Measurements from ENCODE around the gene PILRA.
"Not testable (repeated sequence)": the region's sequence is repeated elsewhere in the genome, so short reads cannot be mapped to it uniquely, and the experiment has no call there.

The PILRA gene

DNA sequence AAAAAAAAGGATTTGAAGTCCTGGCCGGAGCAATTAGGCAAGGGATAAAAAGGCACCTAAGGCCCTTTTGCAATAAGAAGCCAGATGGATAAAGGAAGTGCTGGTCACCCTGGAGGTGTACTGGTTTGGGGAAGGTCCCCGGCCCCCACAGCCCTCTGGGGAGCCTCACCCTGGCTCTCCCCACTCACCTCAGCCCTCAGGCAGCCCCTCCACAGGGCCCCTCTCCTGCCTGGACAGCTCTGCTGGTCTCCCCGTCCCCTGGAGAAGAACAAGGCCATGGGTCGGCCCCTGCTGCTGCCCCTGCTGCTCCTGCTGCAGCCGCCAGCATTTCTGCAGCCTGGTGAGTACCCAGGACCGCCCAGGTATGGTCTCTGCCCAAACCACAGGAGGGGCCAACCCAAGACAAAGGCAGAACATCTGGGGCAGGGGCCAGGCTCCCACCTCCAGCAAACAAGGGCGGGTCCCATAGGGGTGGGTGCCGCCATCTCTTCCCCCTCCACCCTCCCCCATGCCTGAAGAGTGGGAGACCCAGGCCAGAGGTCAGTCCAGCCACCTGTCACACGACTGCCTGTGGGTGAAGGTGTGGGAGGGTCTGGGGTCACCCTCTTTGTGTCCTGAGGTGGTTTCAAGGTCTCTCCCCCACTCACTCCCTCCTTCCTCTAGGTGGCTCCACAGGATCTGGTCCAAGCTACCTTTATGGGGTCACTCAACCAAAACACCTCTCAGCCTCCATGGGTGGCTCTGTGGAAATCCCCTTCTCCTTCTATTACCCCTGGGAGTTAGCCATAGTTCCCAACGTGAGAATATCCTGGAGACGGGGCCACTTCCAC lies 15.0 kb upstream of the PILRA start, which contains the start of gene PILRB:
TSS of gene PILRB (plus strand) at position 91 of the 830 bp plus-strand sequence. CDS start at position 277, 186 bp downstream.
- no peak for DNase-seq (ENCODE audit: low read depth)

DNA sequence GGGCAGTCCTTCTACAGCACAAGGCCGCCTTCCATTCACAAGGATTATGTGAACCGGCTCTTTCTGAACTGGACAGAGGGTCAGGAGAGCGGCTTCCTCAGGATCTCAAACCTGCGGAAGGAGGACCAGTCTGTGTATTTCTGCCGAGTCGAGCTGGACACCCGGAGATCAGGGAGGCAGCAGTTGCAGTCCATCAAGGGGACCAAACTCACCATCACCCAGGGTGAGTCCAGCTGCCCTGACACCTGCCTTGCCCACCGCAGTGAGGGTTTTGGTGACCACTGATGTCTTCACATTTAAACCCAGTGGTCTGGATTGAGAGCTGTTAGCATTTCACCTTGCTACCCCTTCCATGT lies 14.5 kb upstream of the PILRA start:
- no peak for DNase-seq (ENCODE audit: low read depth)

DNA sequence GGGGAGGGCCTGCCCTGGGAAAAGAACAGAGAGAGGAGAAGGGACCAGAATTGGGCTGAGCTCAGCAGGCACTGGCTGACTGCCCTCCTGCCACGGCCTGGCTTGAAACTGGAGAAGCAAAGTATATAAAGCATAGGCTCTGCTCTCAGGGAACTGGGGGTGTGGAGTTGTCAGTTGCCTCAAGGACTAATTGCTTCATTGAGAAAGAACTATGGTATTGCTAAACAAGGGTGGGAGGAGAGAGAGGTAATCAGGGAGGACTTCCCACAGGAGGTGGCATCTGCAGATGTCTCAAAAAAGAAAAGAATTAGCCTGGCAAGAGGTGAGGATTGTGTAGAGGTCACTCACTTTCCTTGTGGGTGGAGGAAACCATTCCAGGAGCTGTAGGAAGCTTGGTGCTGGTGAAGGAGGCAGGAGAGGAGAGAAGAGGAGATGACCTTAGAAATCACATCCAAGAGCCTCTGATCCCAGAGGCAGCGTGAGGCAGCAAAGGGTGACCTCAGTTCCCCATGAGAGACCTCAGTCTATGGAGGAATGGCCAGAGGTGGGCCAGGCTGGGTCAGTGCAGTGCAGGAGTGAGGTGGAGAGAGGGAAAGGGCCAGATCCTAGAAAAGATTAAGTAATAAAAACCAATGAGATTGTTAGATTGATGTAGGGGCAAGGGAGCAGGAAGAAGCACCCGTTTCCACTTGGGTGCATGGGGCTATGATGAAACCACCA lies 13.0 kb upstream of the PILRA start:
- DNase-seq (ENCODE audit: low read depth) = peak; percentile 47

GRCh38 chr7:100363098-100363497 lies 10.2 kb upstream of the PILRA start:
- DNase-seq (ENCODE audit: low read depth) = no peak

DNA sequence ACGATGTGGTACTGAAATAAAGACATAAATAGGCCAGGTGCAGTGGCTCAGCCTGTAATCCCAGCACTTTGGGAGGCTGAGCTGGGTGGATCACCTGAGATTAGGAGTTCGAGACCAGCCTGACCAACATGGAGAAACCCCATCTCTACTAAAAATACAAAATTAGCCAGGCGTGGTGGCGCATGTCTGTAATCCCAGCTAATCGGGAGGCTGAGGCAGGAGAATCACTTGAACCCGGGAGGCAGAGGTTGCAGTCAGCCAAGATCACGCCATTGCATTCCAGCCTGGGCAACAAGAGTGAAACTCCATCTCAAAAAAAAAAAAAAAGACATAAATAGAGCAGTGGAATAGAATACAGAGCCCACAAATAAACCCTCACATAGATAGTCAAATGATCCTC lies 9.5 kb upstream of the PILRA start:
- DNase-seq (ENCODE audit: low read depth) = not testable (repeated sequence)

- no peak for DNase-seq (ENCODE audit: low read depth)
Measured at GRCh38 chr7:100364480-100364879, 8.8 kb upstream of the PILRA start.

DNA sequence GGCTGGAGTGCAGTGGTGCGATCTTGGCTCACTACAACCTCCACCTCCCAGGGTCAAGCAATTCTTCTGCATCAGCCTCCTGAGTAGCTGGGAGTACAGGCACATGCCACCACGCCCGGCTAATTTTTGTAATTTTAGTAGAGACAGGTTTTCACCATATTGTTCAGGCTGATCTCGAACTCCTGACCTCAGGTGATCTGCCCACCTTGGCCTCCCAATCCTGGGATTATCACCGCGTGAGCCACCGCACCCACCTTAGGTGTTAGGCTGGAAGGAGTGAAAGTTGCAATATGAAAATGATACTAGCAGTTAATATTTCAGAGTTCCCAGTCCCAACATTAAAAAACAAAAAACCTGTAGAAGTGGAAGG lies 7.3 kb upstream of the PILRA start:
- not testable (repeated sequence) for DNase-seq (ENCODE audit: low read depth)

DNA sequence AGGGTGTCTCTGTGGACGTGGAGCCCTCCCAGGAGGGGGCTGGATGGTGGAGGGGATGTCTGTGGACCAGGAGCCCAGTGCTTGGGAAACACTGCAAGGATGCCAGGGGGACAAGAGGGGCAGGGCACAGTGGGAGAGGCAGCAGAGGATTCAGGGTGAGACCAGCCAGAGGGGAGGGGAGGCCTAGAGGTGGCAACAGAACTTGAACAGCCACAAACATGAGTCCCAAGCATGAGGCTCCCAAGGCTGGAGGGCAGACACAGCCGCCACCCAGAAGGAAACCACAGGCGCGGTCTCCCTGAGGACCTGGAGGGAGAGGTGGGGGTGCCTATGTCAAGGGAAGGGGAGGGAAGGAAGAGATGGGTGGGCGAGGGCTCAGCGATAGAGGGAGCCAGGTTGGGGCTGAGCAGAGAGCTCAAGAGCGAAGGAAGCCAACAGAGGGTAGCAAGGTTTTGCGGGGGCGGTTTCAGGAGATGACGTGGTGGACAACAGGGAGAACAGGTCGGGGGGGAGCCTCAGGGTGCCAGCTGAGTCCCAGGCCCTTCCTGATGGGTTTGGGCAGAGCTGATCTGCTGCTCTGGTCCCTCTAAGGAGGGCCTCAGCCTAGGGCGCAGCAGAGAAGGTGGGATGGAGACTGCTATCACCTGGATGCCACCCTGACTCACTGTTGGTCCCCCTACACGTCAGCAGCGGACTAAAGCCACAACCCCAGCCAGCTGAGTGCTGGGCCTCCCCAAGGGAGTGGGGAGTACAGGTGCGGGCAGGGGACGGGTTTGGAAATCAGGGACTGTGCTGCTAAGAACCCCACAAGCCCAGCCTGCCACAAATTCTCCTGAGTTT lies 6.7 kb upstream of the PILRA start:
- no peak for DNase-seq (ENCODE audit: low read depth)

- DNase-seq (ENCODE audit: low read depth) = no peak
Measured at GRCh38 chr7:100367251-100367620, 6.1 kb upstream of the PILRA start.

DNA sequence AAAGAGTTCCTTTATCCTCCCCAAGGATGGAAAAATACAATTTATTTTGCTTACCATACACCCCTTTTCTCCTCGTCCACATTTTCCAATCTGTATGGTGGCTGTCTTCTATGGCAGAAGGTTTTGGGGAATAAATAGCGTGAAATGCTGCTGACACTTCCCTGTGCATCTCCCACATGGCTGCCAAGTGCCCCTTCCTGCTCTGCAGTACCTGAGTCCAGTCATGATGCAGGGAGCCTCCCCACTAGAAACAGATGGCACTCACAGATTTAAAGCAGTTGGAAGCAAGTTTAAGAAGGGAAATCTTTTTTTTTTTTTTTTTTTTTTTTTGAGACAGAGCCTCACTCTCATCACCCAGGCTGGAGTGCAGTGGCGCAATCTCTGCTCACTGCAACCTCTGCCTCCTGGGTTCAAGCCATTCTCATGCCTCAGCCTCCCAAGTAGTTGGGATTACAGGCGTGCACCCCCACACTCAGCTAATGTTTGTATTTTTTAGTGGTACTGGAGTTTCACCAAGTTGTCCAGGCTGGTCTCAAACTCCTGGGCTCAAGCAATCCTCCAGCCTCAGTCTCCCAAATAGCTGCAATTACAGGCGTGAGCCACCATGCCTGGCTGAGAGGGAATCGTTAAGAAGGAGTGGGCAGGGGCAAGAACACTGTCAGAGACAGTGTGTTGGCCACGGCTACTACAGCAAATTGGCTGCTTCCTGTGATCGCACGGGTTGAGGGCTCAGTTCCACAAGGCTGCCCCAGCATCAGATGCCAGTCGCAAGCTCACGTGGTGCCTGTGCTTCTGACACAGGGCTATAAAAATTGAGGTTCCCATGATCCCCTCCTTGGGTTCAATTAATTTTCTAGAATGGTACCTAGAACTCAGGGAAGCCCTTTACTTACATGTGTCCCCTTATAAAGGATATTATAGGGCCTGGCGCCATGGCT lies 5.3 kb upstream of the PILRA start:
- no peak for DNase-seq (ENCODE audit: low read depth)

DNA sequence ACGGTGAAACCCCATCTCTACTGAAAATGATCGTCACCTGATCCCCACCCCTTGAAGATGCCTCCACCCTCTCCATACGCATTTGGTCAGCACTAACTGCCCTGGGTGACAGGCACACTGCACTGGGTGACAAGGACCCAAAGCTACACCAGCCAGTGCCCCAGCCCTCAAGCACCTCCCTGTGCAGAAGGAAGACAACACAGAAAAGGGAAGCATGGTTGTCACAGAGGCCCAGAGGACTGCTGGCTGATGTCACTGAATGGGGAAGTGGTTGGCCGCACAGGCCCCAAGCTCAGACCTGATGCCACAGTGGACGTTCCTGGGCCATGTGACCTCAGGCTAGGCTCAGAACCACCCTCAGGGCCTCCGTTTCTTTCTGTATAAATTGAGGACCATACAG lies 4.2 kb upstream of the PILRA start:
- no peak for DNase-seq (ENCODE audit: low read depth)

- DNase-seq (ENCODE audit: low read depth) = no peak
Measured at GRCh38 chr7:100370303-100370702, 3.0 kb upstream of the PILRA start.

- DNase-seq (ENCODE audit: low read depth) = no peak
Measured at GRCh38 chr7:100370746-100371145, 2.5 kb upstream of the PILRA start.

- DNase-seq (ENCODE audit: low read depth) = no peak
Measured at GRCh38 chr7:100371561-100372171, 1.6 kb upstream of the PILRA start.

- DNase-seq (ENCODE audit: low read depth) = peak; percentile 77
Measured at GRCh38 chr7:100372256-100372655, 1.0 kb upstream of the PILRA start.

GRCh38 chr7:100372694-100373093 lies 593 bp upstream of the PILRA start:
- DNase-seq (ENCODE audit: low read depth) = no peak

DNA sequence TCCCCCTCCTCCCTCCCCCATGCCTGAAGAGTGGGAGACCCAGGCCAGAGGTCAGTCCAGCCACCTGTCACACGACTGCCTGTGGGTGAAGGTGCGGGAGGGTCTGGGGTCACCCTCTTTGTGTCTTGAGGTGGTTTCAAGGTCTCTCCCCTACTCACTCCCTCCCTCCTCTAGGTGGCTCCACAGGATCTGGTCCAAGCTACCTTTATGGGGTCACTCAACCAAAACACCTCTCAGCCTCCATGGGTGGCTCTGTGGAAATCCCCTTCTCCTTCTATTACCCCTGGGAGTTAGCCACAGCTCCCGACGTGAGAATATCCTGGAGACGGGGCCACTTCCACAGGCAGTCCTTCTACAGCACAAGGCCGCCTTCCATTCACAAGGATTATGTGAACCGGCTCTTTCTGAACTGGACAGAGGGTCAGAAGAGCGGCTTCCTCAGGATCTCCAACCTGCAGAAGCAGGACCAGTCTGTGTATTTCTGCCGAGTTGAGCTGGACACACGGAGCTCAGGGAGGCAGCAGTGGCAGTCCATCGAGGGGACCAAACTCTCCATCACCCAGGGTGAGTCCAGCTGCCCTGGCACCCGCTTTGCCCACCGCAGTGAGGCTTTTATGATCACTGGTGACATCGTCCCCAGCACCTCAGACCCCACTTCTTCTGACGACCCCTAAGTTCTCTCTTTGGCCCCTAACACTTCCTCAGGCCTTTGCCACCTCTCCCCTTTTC lies 747 bp downstream of the PILRA start:
- DNase-seq (ENCODE audit: low read depth) = not testable (repeated sequence)

DNA sequence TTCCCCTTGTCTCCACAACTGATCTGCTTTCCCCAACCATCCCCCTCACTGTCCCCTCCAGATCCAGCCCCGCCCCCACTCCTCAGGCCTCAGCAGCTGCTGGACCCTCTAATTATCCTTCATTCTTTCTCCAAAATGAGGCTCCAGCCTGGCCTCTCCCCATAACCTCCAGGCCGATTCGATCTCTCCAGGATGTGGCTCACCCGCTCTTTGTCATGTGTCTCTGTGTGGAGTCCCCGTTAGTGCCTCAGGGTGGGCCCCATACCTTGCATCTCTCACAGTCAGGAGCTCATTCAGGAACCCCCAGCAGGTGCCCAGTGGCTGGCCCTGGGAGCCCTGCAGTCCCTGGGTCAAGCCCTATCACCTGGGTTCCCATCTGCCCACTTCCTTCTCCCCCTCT lies 1.3 kb downstream of the PILRA start:
- no peak for DNase-seq (ENCODE audit: low read depth)

DNA sequence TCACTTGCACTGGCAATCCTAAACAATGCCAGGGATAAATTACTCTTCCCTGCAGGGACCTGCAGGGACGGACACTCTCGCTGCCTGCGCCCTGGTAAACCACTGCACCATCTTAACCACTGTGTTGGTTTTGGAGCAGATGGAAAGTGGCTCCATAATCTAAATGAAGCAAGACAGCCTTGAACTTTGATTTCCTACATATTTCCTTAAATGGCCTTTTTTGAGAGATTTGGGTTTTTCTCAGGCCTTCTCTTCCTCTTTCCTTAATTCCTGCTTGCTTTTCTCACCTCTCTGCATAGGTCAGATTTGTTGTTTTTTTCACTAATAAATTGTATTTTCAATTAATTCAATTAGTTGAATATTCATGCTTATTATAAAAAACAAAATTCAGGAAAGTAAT lies 2.8 kb downstream of the PILRA start:
- DNase-seq (ENCODE audit: low read depth) = no peak

- DNase-seq (ENCODE audit: low read depth) = no peak
Measured at GRCh38 chr7:100378114-100378755, 4.9 kb downstream of the PILRA start.

Data from amniotic epithelial cell (primary cell).